AG08395 (cell line): ENCODE results near the gene MRPS25.

ENCODE experiments used
- DNase-seq: peaks from one replicate; pipeline ENCODE4 v3.0.0; 2012; ENCODE audit warnings: mixed read lengths, low spot score

MRPS25 gene

GRCh38 chr3:15081960-15082664, 17.0 kb upstream of the MRPS25 start:
- no peak for DNase-seq

- no peak for DNase-seq
These were observed 14.0 kb upstream of the MRPS25 start for GRCh38 chr3:15079091-15079490.

- DNase-seq: no peak
These were observed 9.4 kb upstream of the MRPS25 start for GRCh38 chr3:15074500-15074899.

- DNase-seq: no peak
These were observed 6.6 kb upstream of the MRPS25 start for GRCh38 chr3:15071699-15072098.

GRCh38 chr3:15069441-15069840, 4.3 kb upstream of the MRPS25 start:
- DNase-seq: no peak

GRCh38 chr3:15066467-15066866, 1.4 kb upstream of the MRPS25 start:
- no peak for DNase-seq

- DNase-seq: no peak
These were observed 464 bp upstream of the MRPS25 start for GRCh38 chr3:15065550-15066007.

- DNase-seq: peak; percentile 45
These were observed 748 bp downstream of the MRPS25 start for GRCh38 chr3:15064299-15064834.

GRCh38 chr3:15063656-15064286, 1.3 kb downstream of the MRPS25 start:
- no peak for DNase-seq

GRCh38 chr3:15063238-15063637, 1.9 kb downstream of the MRPS25 start:
- no peak for DNase-seq

GRCh38 chr3:15060029-15060428, 5.1 kb downstream of the MRPS25 start:
- DNase-seq: no peak

GRCh38 chr3:15056676-15057404, 8.3 kb downstream of the MRPS25 start:
- DNase-seq: no peak

GRCh38 chr3:15055019-15055557, 10.0 kb downstream of the MRPS25 start:
- no peak for DNase-seq

GRCh38 chr3:15053541-15053940, 11.6 kb downstream of the MRPS25 start:
- no peak for DNase-seq

GRCh38 chr3:15052335-15053242, 12.5 kb downstream of the MRPS25 start:
- DNase-seq: no peak

GRCh38 chr3:15051531-15051930, 13.6 kb downstream of the MRPS25 start:
- peak; percentile 63 for DNase-seq

GRCh38 chr3:15050405-15051092, 14.6 kb downstream of the MRPS25 start:
- no peak for DNase-seq

GRCh38 chr3:15049584-15049983, 15.5 kb downstream of the MRPS25 start:
- no peak for DNase-seq

- DNase-seq: no peak
These were observed 19.4 kb downstream of the MRPS25 start for GRCh38 chr3:15045667-15046066.

- no peak for DNase-seq
These were observed 20.8 kb downstream of the MRPS25 start for GRCh38 chr3:15044326-15044725.
